Measurements from ENCODE around the gene SMAD7. TPM values are rescaled to one million over a fixed set of nuclear protein-coding genes. Genes with fewer than 3 reads are reported as not detected.
"Not testable (repeated sequence)": the region's sequence is repeated elsewhere in the genome, so short reads cannot be mapped to it uniquely, and the experiment has no call there.

The SMAD7 gene
- total RNA-seq, 1 donor from 2014 or later: 61.2 TPM

GRCh38 chr18:48872234-48873145, 78.3 kb downstream of the SMAD7 start:
- peak overlapping the region; percentile 99 for H3K27ac Mint-ChIP-seq (ENCODE audit: unreplicated experiment)
- peaks cover 68% of the 10 kb centered on the region for H3K4me1 Mint-ChIP-seq (ENCODE audit: low read depth)
- TF ChIP-seq CTCF (IDR thresholded peaks at IDR 0.05): no peak
- H3K9me3 Mint-ChIP-seq (ENCODE audit: low read depth): no peaks in the 10 kb centered on the region
- H3K27me3 Mint-ChIP-seq (ENCODE audit: low read depth): no peaks in the 10 kb centered on the region
- H3K36me3 Mint-ChIP-seq (ENCODE audit: low read depth): no peaks in the 10 kb centered on the region
- H3K4me3 Mint-ChIP-seq (ENCODE audit: unreplicated experiment): no peak overlapping the region
- DNase-seq (ENCODE audit: low spot score): peak; percentile 87

- no peaks in the 10 kb centered on the region for H3K9me3 Mint-ChIP-seq (ENCODE audit: low read depth)
- H3K27ac Mint-ChIP-seq (ENCODE audit: unreplicated experiment): peak overlapping the region; percentile 61
- H3K4me1 Mint-ChIP-seq (ENCODE audit: low read depth): peaks cover 68% of the 10 kb centered on the region
- TF ChIP-seq CTCF (IDR thresholded peaks at IDR 0.05): no peak
- H3K4me3 Mint-ChIP-seq (ENCODE audit: unreplicated experiment): no peak overlapping the region
- no peak for DNase-seq (ENCODE audit: low spot score)
- H3K27me3 Mint-ChIP-seq (ENCODE audit: low read depth): no peaks in the 10 kb centered on the region
- no peaks in the 10 kb centered on the region for H3K36me3 Mint-ChIP-seq (ENCODE audit: low read depth)
Measured at GRCh38 chr18:48871391-48872166, 79.2 kb downstream of the SMAD7 start.

- not testable (repeated sequence) for H3K9me3 Mint-ChIP-seq (ENCODE audit: low read depth); H3K36me3 Mint-ChIP-seq (ENCODE audit: low read depth); H3K27me3 Mint-ChIP-seq (ENCODE audit: low read depth); H3K27ac Mint-ChIP-seq (ENCODE audit: unreplicated experiment); H3K4me3 Mint-ChIP-seq (ENCODE audit: unreplicated experiment)
- H3K4me1 Mint-ChIP-seq (ENCODE audit: low read depth): peaks cover 69% of the 10 kb centered on the region
- peak; percentile 84 for DNase-seq (ENCODE audit: low spot score)
Measured at GRCh38 chr18:48870926-48871325, 79.8 kb downstream of the SMAD7 start.

Measured in chondrocyte (in vitro differentiated cells).